Chondrocyte (in vitro differentiated cells): ENCODE data around the gene OR7G3. TPM values are rescaled to one million over a fixed set of nuclear protein-coding genes. Genes with fewer than 3 reads are reported as not detected.

Source experiments
- DNase-seq: peaks from one replicate; pipeline ENCODE4 v3.0.0; 2021; ENCODE audit warnings: mixed read lengths, low spot score
- H3K27ac Mint-ChIP-seq: one replicate; pipeline ENCODE4 v1.8.0; 2021; ENCODE audit warnings: mild to moderate bottlenecking, moderate library complexity, mixed read lengths; ENCODE audit not compliant: unreplicated experiment
- H3K27me3 Mint-ChIP-seq: 2 replicates; pipeline ENCODE4 v1.8.0; 2021; ENCODE audit warnings: low read depth, mixed read lengths
- H3K36me3 Mint-ChIP-seq: 2 replicates; pipeline ENCODE4 v1.8.0; 2021; ENCODE audit warnings: low read depth, mixed read lengths
- H3K4me1 Mint-ChIP-seq: 2 replicates; pipeline ENCODE4 v1.8.0; 2021; ENCODE audit warnings: low read depth, mild to moderate bottlenecking, mixed read lengths
- H3K4me3 Mint-ChIP-seq: one replicate; pipeline ENCODE4 v1.8.0; 2021; ENCODE audit warnings: mild to moderate bottlenecking, moderate library complexity, mixed read lengths; ENCODE audit not compliant: unreplicated experiment
- H3K9me3 Mint-ChIP-seq: 2 replicates; pipeline ENCODE4 v1.8.0; 2021; ENCODE audit warnings: low read depth, mixed read lengths
- CTCF ChIP-seq: fragments of 200-600 bp; sonication (generic); IDR thresholded peaks from 2 replicates; pipeline ENCODE4 v1.5.0; 2021; ENCODE audit warnings: antibody characterized with exemption, mild to moderate bottlenecking, moderate library complexity
- total RNA-seq: library from RNA; stranded (reverse); gene quantifications from 3 replicates; pipeline ENCODE4 v1.2.1, GENCODE V29; 2021

Gene OR7G3
- total RNA-seq, 1 donor from 2014 or later = not detected

GRCh38 chr19:9161427-9161826 is 34.7 kb upstream of the OR7G3 start:
- Mint-ChIP-seq H3K36me3 (peaks cover 76% of the 10 kb centered on the region), H3K27me3 (no peaks in the 10 kb centered on the region), H3K4me3 (no peak overlapping the region), H3K27ac (no peak overlapping the region), H3K4me1 (no peaks in the 10 kb centered on the region), H3K9me3 (peaks cover 32% of the 10 kb centered on the region)
- TF ChIP-seq CTCF = no peak
- DNase-seq = no peak

- peaks cover 84% of the 10 kb centered on the region for H3K36me3 Mint-ChIP-seq
- no peak overlapping the region for H3K27ac Mint-ChIP-seq
- H3K9me3 Mint-ChIP-seq = peaks cover 43% of the 10 kb centered on the region
- TF ChIP-seq CTCF = no peak
- H3K4me1 Mint-ChIP-seq = no peaks in the 10 kb centered on the region
- H3K27me3 Mint-ChIP-seq = no peaks in the 10 kb centered on the region
- no peak for DNase-seq
- no peak overlapping the region for H3K4me3 Mint-ChIP-seq
Measured at GRCh38 chr19:9159891-9160290, 33.1 kb upstream of the OR7G3 start.

GRCh38 chr19:9156304-9156703 is 29.6 kb upstream of the OR7G3 start:
- Mint-ChIP-seq H3K27ac (no peak overlapping the region), H3K36me3 (peaks cover 74% of the 10 kb centered on the region), H3K27me3 (no peaks in the 10 kb centered on the region), H3K4me1 (no peaks in the 10 kb centered on the region), H3K9me3 (peaks cover 56% of the 10 kb centered on the region), H3K4me3 (no peak overlapping the region)
- TF ChIP-seq CTCF = no peak
- DNase-seq = no peak

GRCh38 chr19:9155591-9155990 is 28.8 kb upstream of the OR7G3 start:
- H3K27ac Mint-ChIP-seq = no peak overlapping the region
- TF ChIP-seq CTCF = no peak
- H3K36me3 Mint-ChIP-seq = peaks cover 70% of the 10 kb centered on the region
- H3K4me1 Mint-ChIP-seq = no peaks in the 10 kb centered on the region
- H3K27me3 Mint-ChIP-seq = no peaks in the 10 kb centered on the region
- no peak for DNase-seq
- peaks cover 53% of the 10 kb centered on the region for H3K9me3 Mint-ChIP-seq
- no peak overlapping the region for H3K4me3 Mint-ChIP-seq

GRCh38 chr19:9151367-9151766 is 24.6 kb upstream of the OR7G3 start:
- Mint-ChIP-seq H3K9me3 (peaks cover 41% of the 10 kb centered on the region), H3K4me1 (peaks cover 5% of the 10 kb centered on the region), H3K27ac (no peak overlapping the region), H3K36me3 (peaks cover 40% of the 10 kb centered on the region), H3K4me3 (no peak overlapping the region), H3K27me3 (no peaks in the 10 kb centered on the region)
- no peak for DNase-seq
- TF ChIP-seq CTCF = no peak
